ENCODE data around the gene EVI5L. TPM values are rescaled to one million over a fixed set of nuclear protein-coding genes. Genes with fewer than 3 reads are reported as not detected.

Gene EVI5L
- total RNA-seq, 1 donor from 2014 or later: 9.9 TPM

GRCh38 chr19:7848779-7849457 is 18.9 kb downstream of the EVI5L start:
- peaks cover 7% of the 10 kb centered on the region for H3K27me3 ChIP-seq (ENCODE audit: control insufficient read depth, insufficient read depth, low read length)
- TF ChIP-seq, protein P1, sequence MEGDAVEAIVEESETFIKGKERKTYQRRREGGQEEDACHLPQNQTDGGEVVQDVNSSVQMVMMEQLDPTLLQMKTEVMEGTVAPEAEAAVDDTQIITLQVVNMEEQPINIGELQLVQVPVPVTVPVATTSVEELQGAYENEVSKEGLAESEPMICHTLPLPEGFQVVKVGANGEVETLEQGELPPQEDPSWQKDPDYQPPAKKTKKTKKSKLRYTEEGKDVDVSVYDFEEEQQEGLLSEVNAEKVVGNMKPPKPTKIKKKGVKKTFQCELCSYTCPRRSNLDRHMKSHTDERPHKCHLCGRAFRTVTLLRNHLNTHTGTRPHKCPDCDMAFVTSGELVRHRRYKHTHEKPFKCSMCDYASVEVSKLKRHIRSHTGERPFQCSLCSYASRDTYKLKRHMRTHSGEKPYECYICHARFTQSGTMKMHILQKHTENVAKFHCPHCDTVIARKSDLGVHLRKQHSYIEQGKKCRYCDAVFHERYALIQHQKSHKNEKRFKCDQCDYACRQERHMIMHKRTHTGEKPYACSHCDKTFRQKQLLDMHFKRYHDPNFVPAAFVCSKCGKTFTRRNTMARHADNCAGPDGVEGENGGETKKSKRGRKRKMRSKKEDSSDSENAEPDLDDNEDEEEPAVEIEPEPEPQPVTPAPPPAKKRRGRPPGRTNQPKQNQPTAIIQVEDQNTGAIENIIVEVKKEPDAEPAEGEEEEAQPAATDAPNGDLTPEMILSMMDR (IDR thresholded peaks at IDR 0.05; ENCODE audit: insufficient read depth, low read length, poor library complexity, severe bottlenecking): no peak
- H3K4me3 ChIP-seq (ENCODE audit: low read depth, low read length): no peak overlapping the region
- no peaks in the 10 kb centered on the region for H3K36me3 ChIP-seq (ENCODE audit: control insufficient read depth, insufficient read depth, low read length)
- no peak for DNase-seq (ENCODE audit: low read depth)

GRCh38 chr19:7849631-7849999 is 19.6 kb downstream of the EVI5L start:
- TF ChIP-seq, protein P1 (IDR thresholded peaks at IDR 0.05; ENCODE audit: insufficient read depth, low read length, poor library complexity, severe bottlenecking): no peak
- Histone ChIP-seq H3K27me3 (ENCODE audit: control insufficient read depth, insufficient read depth, low read length) (peaks cover 7% of the 10 kb centered on the region), H3K36me3 (ENCODE audit: control insufficient read depth, insufficient read depth, low read length) (no peaks in the 10 kb centered on the region), H3K4me3 (ENCODE audit: low read depth, low read length) (no peak overlapping the region)
- no peak for DNase-seq (ENCODE audit: low read depth)

DNA sequence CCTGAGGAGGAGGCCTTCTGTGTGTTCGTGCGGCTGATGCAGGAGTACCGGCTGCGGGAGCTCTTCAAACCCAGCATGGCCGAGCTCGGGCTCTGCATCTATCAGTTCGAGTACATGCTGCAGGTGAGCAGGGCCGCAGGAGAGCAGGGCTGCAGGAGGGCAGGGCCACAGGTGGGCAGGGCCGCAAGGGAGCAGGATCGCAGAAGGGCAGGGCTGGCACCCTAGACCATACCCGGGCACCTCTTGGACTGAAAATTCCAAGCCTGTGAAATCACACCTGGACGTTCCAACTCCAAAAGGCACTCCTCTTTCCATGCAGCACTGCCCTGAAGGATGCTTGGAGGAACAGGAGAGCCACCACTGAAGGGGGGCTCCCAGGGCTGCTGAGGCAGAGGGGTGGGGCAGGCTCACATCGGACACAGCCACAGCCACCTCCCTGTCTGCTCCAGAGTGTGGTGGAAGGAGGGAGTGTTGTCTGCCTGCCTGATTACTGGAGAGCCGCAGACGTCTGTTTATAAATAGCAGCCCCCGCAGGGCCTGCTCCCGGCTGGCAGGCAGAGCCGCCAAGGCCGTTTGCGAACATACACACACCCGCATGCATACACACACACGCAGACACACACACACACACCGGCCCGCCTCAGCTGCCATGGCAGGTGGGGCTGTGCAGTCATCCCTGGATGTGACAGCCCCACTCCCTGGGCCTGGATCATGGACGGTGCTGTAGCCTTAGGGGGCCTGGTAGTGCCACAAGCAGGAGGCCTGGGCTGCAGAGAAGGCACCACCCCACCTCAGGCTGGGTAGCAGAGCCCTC is 20.2 kb downstream of the EVI5L start:
- Histone ChIP-seq H3K27me3 (ENCODE audit: control insufficient read depth, insufficient read depth, low read length) (peaks cover 7% of the 10 kb centered on the region), H3K36me3 (ENCODE audit: control insufficient read depth, insufficient read depth, low read length) (no peaks in the 10 kb centered on the region), H3K4me3 (ENCODE audit: low read depth, low read length) (no peak overlapping the region)
- no peak for DNase-seq (ENCODE audit: low read depth)
- TF ChIP-seq, protein P1 (IDR thresholded peaks at IDR 0.05; ENCODE audit: insufficient read depth, low read length, poor library complexity, severe bottlenecking): no peak

DNA sequence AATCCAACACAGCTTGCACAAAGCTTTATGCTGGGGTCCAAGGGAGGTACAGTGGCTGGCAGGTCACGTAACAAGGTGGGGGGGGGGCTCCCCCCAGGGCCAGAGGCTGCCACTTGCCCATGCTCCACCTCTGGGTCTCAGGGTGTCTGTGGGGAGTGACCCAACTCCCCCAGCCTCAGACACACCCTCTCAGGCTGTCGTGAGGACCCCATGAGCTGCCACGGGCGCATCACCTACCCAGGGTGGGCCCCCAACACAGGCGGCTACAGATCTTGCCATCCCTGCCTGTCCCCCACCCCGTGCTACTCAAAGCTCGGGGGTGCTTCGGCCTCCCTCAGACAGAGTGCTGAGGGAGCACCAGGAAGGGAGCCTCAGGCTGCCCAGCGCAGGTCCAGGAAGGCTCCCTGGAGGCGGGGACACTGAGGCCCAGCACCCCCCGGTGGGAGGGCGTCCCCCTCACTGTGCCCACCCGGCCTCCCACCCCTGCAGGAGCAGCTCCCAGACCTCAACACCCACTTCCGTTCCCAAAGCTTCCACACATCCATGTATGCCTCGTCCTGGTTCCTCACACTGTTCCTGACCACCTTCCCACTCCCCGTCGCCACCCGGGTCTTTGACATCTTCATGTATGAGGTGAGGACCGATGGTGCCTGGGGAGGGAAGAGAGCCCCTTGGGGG is 21.1 kb downstream of the EVI5L start:
- Histone ChIP-seq H3K4me3 (ENCODE audit: low read depth, low read length) (no peak overlapping the region), H3K27me3 (ENCODE audit: control insufficient read depth, insufficient read depth, low read length) (peaks cover 10% of the 10 kb centered on the region), H3K36me3 (ENCODE audit: control insufficient read depth, insufficient read depth, low read length) (no peaks in the 10 kb centered on the region)
- TF ChIP-seq, protein P1 (IDR thresholded peaks at IDR 0.05; ENCODE audit: insufficient read depth, low read length, poor library complexity, severe bottlenecking): no peak
- DNase-seq (ENCODE audit: low read depth): no peak

- Histone ChIP-seq H3K27me3 (ENCODE audit: control insufficient read depth, insufficient read depth, low read length) (peaks cover 18% of the 10 kb centered on the region), H3K36me3 (ENCODE audit: control insufficient read depth, insufficient read depth, low read length) (no peaks in the 10 kb centered on the region), H3K4me3 (ENCODE audit: low read depth, low read length) (no peak overlapping the region)
- TF ChIP-seq, protein P1 (IDR thresholded peaks at IDR 0.05; ENCODE audit: insufficient read depth, low read length, poor library complexity, severe bottlenecking): no peak
- DNase-seq (ENCODE audit: low read depth): no peak
Observed at GRCh38 chr19:7851623-7852500, 21.8 kb downstream of the EVI5L start.

Measured in kidney epithelial cell (primary cell).